Uterus (tissue), 2 donors: ENCODE data around the gene ASPA.

Source experiments
- POLR2A ChIP-seq, 2 donors: fragments of 450-650 bp; IDR thresholded peaks; one replicate each; pipeline ENCODE4 v1.6.1; 2016; ENCODE audit warnings: antibody characterized with exemption in 2 of 2, mild to moderate bottlenecking in 1 of 2, moderate library complexity in 1 of 2
- TF ChIP-seq, protein P1 (sequence below), 4 experiments: fragments of 200-600 bp in 2 of 4; fragments of 450-650 bp in 2 of 4; sonication (generic) in 2 of 4; IDR thresholded peaks; one replicate each; pipeline ENCODE4 v1.5.1; 2016 to 2019; ENCODE audit warnings: antibody characterized with exemption in 4 of 4, mild to moderate bottlenecking in 2 of 4, moderate library complexity in 1 of 4

GRCh38 chr17:3536716-3537115 lies 60.9 kb downstream of the ASPA start:
- TF ChIP-seq POLR2A (IDR thresholded peaks at IDR 0.05), result no peak
- TF ChIP-seq, protein P1, sequence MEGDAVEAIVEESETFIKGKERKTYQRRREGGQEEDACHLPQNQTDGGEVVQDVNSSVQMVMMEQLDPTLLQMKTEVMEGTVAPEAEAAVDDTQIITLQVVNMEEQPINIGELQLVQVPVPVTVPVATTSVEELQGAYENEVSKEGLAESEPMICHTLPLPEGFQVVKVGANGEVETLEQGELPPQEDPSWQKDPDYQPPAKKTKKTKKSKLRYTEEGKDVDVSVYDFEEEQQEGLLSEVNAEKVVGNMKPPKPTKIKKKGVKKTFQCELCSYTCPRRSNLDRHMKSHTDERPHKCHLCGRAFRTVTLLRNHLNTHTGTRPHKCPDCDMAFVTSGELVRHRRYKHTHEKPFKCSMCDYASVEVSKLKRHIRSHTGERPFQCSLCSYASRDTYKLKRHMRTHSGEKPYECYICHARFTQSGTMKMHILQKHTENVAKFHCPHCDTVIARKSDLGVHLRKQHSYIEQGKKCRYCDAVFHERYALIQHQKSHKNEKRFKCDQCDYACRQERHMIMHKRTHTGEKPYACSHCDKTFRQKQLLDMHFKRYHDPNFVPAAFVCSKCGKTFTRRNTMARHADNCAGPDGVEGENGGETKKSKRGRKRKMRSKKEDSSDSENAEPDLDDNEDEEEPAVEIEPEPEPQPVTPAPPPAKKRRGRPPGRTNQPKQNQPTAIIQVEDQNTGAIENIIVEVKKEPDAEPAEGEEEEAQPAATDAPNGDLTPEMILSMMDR (IDR thresholded peaks at IDR 0.05), result no peak
